ENCODE results near the gene PCMTD2.

- TF ChIP-seq CTCF (IDR thresholded peaks at IDR 0.05) (no peak), POLR2A (IDR thresholded peaks at IDR 0.05) (no peak)
Observed at GRCh38 chr20:64217539-64218221, 37.9 kb upstream of the PCMTD2 start.
